H9 (cell line): ENCODE results near the gene ARMC2. TPM values are rescaled to one million over a fixed set of nuclear protein-coding genes. Genes with fewer than 3 reads are reported as not detected.

Experiments
- DNase-seq: peaks from one replicate; pipeline ENCODE4 v3.0.0-alpha.2; 2017
- H2AFZ ChIP-seq: one replicate; pipeline ENCODE4 v1.6.1; 2013; ENCODE audit warnings: mild to moderate bottlenecking, low read length, control low read depth, moderate library complexity
- H2AK5ac ChIP-seq: 2 replicates; pipeline ENCODE4 v1.6.1; 2013; ENCODE audit warnings: low read length, control low read depth, mixed read lengths; ENCODE audit not compliant: insufficient read length
- H2BK120ac ChIP-seq: one replicate; pipeline ENCODE4 v1.6.1; 2013; ENCODE audit warnings: low read depth, mild to moderate bottlenecking, low read length, control low read depth, inconsistent platforms; ENCODE audit not compliant: poor library complexity, severe bottlenecking
- H2BK12ac ChIP-seq: 2 replicates; pipeline ENCODE4 v1.6.1; 2013; ENCODE audit warnings: low read length, control low read depth, mixed read lengths, low read depth; ENCODE audit not compliant: insufficient read length
- H2BK15ac ChIP-seq: 2 replicates; pipeline ENCODE4 v1.6.1; 2013; ENCODE audit warnings: low read depth, low read length, control low read depth
- H2BK20ac ChIP-seq: one replicate; pipeline ENCODE4 v1.6.1; 2013; ENCODE audit warnings: low read depth, mild to moderate bottlenecking, low read length, control low read depth, inconsistent platforms; ENCODE audit not compliant: poor library complexity, severe bottlenecking
- H2BK5ac ChIP-seq: 2 replicates; pipeline ENCODE4 v1.6.1; 2013; ENCODE audit warnings: low read length, control low read depth, mixed read lengths; ENCODE audit not compliant: insufficient read length
- H3K14ac ChIP-seq: 2 replicates; pipeline ENCODE4 v1.6.1; 2013; ENCODE audit warnings: low read length, control low read depth; ENCODE audit not compliant: insufficient read depth
- H3K18ac ChIP-seq: 2 replicates; pipeline ENCODE4 v1.6.1; 2013; ENCODE audit warnings: low read depth, mild to moderate bottlenecking, mixed read lengths, low read length, control low read depth; ENCODE audit not compliant: insufficient read length
- H3K23ac ChIP-seq: 2 replicates; pipeline ENCODE4 v1.6.1; 2013; ENCODE audit warnings: low read length, control low read depth, mixed read lengths, low read depth; ENCODE audit not compliant: insufficient read length
- H3K23me2 ChIP-seq: 2 replicates; pipeline ENCODE4 v1.6.1; 2013; ENCODE audit warnings: low read depth, mild to moderate bottlenecking, mixed read lengths, low read length, control low read depth; ENCODE audit not compliant: insufficient read length, poor library complexity, severe bottlenecking
- H3K27ac ChIP-seq: 2 replicates; pipeline ENCODE4 v1.5.1; 2013; ENCODE audit warnings: low read length, control low read depth, mixed read lengths, low read depth; ENCODE audit not compliant: insufficient read length
- H3K27me3 ChIP-seq: 2 replicates; pipeline ENCODE4 v1.6.1; 2013; ENCODE audit warnings: low read length, control low read depth, inconsistent platforms; ENCODE audit not compliant: insufficient read depth
- H3K4ac ChIP-seq: 2 replicates; pipeline ENCODE4 v1.6.1; 2013; ENCODE audit warnings: low read depth, mild to moderate bottlenecking, control low read depth, inconsistent platforms, low read length, moderate library complexity
- H3K4me1 ChIP-seq: 2 replicates; pipeline ENCODE4 v1.6.1; 2013; ENCODE audit warnings: low read length, control low read depth, inconsistent platforms; ENCODE audit not compliant: insufficient read depth
- H3K4me2 ChIP-seq: 2 replicates; pipeline ENCODE4 v1.6.1; 2013; ENCODE audit warnings: low read length, control low read depth, mixed read lengths; ENCODE audit not compliant: insufficient read length, insufficient read depth
- H3K56ac ChIP-seq: 2 replicates; pipeline ENCODE4 v1.6.1; 2013; ENCODE audit warnings: low read depth, mild to moderate bottlenecking, mixed read lengths, low read length, control low read depth; ENCODE audit not compliant: insufficient read length
- H3K79me1 ChIP-seq: 2 replicates; pipeline ENCODE4 v1.6.1; 2013; ENCODE audit warnings: low read depth, mild to moderate bottlenecking, moderate library complexity, low read length, control low read depth, inconsistent platforms; ENCODE audit not compliant: insufficient read depth, poor library complexity, severe bottlenecking
- H3K79me2 ChIP-seq: 2 replicates; pipeline ENCODE4 v1.6.1; 2013; ENCODE audit warnings: low read length, control low read depth, inconsistent platforms; ENCODE audit not compliant: insufficient read depth
- H3K9ac ChIP-seq: 2 replicates; pipeline ENCODE4 v1.6.1; 2013; ENCODE audit warnings: low read length, control low read depth, mixed read lengths; ENCODE audit not compliant: insufficient read length; ENCODE audit errors: extremely low read depth
- H3K9me3 ChIP-seq: one replicate; pipeline ENCODE4 v1.6.1; 2013; ENCODE audit warnings: low read depth, low read length, inconsistent platforms; ENCODE audit not compliant: control insufficient read depth
- H3T11ph ChIP-seq: one replicate; pipeline ENCODE4 v1.6.1; 2013; ENCODE audit warnings: mild to moderate bottlenecking, low read length, control low read depth, inconsistent platforms
- H4K20me1 ChIP-seq: one replicate; pipeline ENCODE4 v1.6.1; 2013; ENCODE audit not compliant: control insufficient read depth, insufficient read length, insufficient read depth
- H4K5ac ChIP-seq: 2 replicates; pipeline ENCODE4 v1.6.1; 2013; ENCODE audit warnings: low read depth, mild to moderate bottlenecking, mixed read lengths, low read length, control low read depth; ENCODE audit not compliant: insufficient read length
- H4K8ac ChIP-seq: replicated peaks from 2 replicates; pipeline ENCODE4 v1.6.1; 2013; ENCODE audit warnings: low read length, control low read depth, mixed read lengths, low read depth; ENCODE audit not compliant: insufficient read length
- H4K91ac ChIP-seq: 2 replicates; pipeline ENCODE4 v1.6.1; 2013; ENCODE audit warnings: low read depth, mild to moderate bottlenecking, moderate library complexity, mixed read lengths, low read length, control low read depth; ENCODE audit not compliant: insufficient read length
- H3K27ac Mint-ChIP-seq, 3 experiments: 2 replicates in 2 of 3; 3 replicates in 1 of 3; pipeline ENCODE4 v1.8.0; 2020 to 2021; ENCODE audit warnings: mixed read lengths in 3 of 3, mild to moderate bottlenecking in 1 of 3, moderate library complexity in 1 of 3
- H3K27me3 Mint-ChIP-seq: 2 replicates; pipeline ENCODE4 v1.8.0; 2021; ENCODE audit warnings: low read depth, mild to moderate bottlenecking, moderate library complexity, mixed read lengths
- H3K36me3 Mint-ChIP-seq, 3 experiments: 2 replicates in 2 of 3; 3 replicates in 1 of 3; pipeline ENCODE4 v1.8.0; 2020 to 2021; ENCODE audit warnings: low read depth in 3 of 3, mixed read lengths in 3 of 3; ENCODE audit not compliant: insufficient read depth in 1 of 3
- H3K4me1 Mint-ChIP-seq, 2 experiments: 2 replicates each; pipeline ENCODE4 v1.8.0; 2020; ENCODE audit warnings: mixed read lengths in 2 of 2
- H3K4me3 Mint-ChIP-seq, 2 experiments: 2 replicates in 1 of 2; 3 replicates in 1 of 2; pipeline ENCODE4 v1.8.0; 2020 to 2021; ENCODE audit warnings: mild to moderate bottlenecking in 2 of 2, mixed read lengths in 2 of 2, moderate library complexity in 1 of 2
- H3K9me3 Mint-ChIP-seq, 2 experiments: 2 replicates in 1 of 2; 3 replicates in 1 of 2; pipeline ENCODE4 v1.8.0; 2020; ENCODE audit warnings: mild to moderate bottlenecking in 2 of 2, mixed read lengths in 2 of 2, moderate library complexity in 1 of 2
- CTCF ChIP-seq: fragments of 200-600 bp; sonication (generic); conservative IDR thresholded peaks from 3 replicates; pipeline ENCODE4 v1.8.0; 2021; ENCODE audit warnings: antibody characterized with exemption, mild to moderate bottlenecking
- WGBS: extraction: QIAGEN DNeasy Blood & Tissue Kit; methylation state at CpG from one replicate; pipeline ENCODE4 v1.1.7; 2013; ENCODE audit warnings: missing lambda C conversion rate, low lambda C conversion rate, mixed read lengths; ENCODE audit not compliant: insufficient read length; ENCODE audit errors: extremely low coverage; 5-methylcytosine and 5-hydroxymethylcytosine counted together
- total RNA-seq: library from RNA; stranded (reverse); gene quantifications from 2 replicates; pipeline ENCODE4 v1.2.1, GENCODE V29; 2021

ARMC2 gene
- total RNA-seq, 1 experiment from 2014 or later, result 2.8 TPM

GRCh38 chr6:108800427-108800864 is 47.8 kb upstream of the ARMC2 start:
- no peak overlapping the region for H2AFZ ChIP-seq
- no peak overlapping the region for H3K27ac Mint-ChIP-seq
- H4K8ac ChIP-seq, result no peak overlapping the region
- H2BK15ac ChIP-seq, result no peak overlapping the region
- H3K4me3 Mint-ChIP-seq, result no peak overlapping the region
- H3K79me1 ChIP-seq, result no peaks in the 10 kb centered on the region
- no peak overlapping the region for H4K91ac ChIP-seq
- WGBS, result no CpG with 5 or more reads among the region's 6 CpGs
- H3K23me2 ChIP-seq, result no peaks in the 10 kb centered on the region
- H2AK5ac ChIP-seq, result no peak overlapping the region
- peaks cover 10 to 11% of the 10 kb centered on the region in 2 experiments for H3K4me1 Mint-ChIP-seq
- no peak for TF ChIP-seq CTCF
- H3K9me3 Mint-ChIP-seq, result no peaks in the 10 kb centered on the region
- no peak overlapping the region for H3K27ac ChIP-seq
- no peaks in the 10 kb centered on the region for H3K4me1 ChIP-seq
- no peak overlapping the region for H3K14ac ChIP-seq
- no peaks in the 10 kb centered on the region for H3K9me3 ChIP-seq
- H4K5ac ChIP-seq, result no peak overlapping the region
- no peaks in the 10 kb centered on the region for H3K27me3 Mint-ChIP-seq
- no peak overlapping the region for H3K9ac ChIP-seq
- no peak overlapping the region for H3K56ac ChIP-seq
- no peak overlapping the region for H2BK5ac ChIP-seq
- no peak overlapping the region for H2BK120ac ChIP-seq
- no peaks in the 10 kb centered on the region for H3K79me2 ChIP-seq
- no peak overlapping the region for H2BK12ac ChIP-seq
- no peaks in the 10 kb centered on the region for H3K36me3 Mint-ChIP-seq
- no peaks in the 10 kb centered on the region for H4K20me1 ChIP-seq
- no peak overlapping the region for H3T11ph ChIP-seq
- no peak overlapping the region for H3K23ac ChIP-seq
- no peaks in the 10 kb centered on the region for H3K27me3 ChIP-seq
- no peak overlapping the region for H2BK20ac ChIP-seq
- H3K4ac ChIP-seq, result no peak overlapping the region
- no peak overlapping the region for H3K4me2 ChIP-seq
- H3K18ac ChIP-seq, result no peak overlapping the region
- DNase-seq, result no peak
